Liver (tissue), 9 donors: Measurements from ENCODE around the gene DSCAML1. TPM values are rescaled to one million over a fixed set of nuclear protein-coding genes. Genes with fewer than 3 reads are reported as not detected.

Experiments
- DNase-seq: peaks from one replicate; pipeline ENCODE4 v3.0.0-alpha.2; 2017; ENCODE audit warnings: low spot score
- H3K27ac ChIP-seq, 2 donors: one replicate each; pipeline ENCODE4 v1.7.0; 2013; ENCODE audit warnings: inconsistent platforms in 2 of 2, low read length in 2 of 2, control low read depth in 1 of 2, low read depth in 1 of 2, mild to moderate bottlenecking in 1 of 2
- H3K27me3 ChIP-seq, 4 donors: one replicate each; pipeline versions ENCODE4 v1.6.1 to v1.7.0; 2013; ENCODE audit warnings: low read length in 3 of 4, inconsistent platforms in 1 of 4, mild to moderate bottlenecking in 1 of 4, moderate library complexity in 1 of 4; ENCODE audit not compliant: control insufficient read depth in 4 of 4, insufficient read depth in 4 of 4
- H3K36me3 ChIP-seq, 4 donors: one replicate each; pipeline versions ENCODE4 v1.6.1 to v1.7.0; 2013; ENCODE audit warnings: low read length in 3 of 4, mild to moderate bottlenecking in 3 of 4, low read depth in 1 of 4, moderate library complexity in 1 of 4; ENCODE audit not compliant: control insufficient read depth in 4 of 4, insufficient read depth in 3 of 4
- H3K4me1 ChIP-seq, 4 donors: one replicate each; pipeline versions ENCODE4 v1.6.1 to v1.7.0; 2013; ENCODE audit warnings: low read length in 3 of 4, mild to moderate bottlenecking in 3 of 4, moderate library complexity in 1 of 4; ENCODE audit not compliant: control insufficient read depth in 4 of 4, insufficient read depth in 4 of 4
- H3K4me3 ChIP-seq, 3 donors: one replicate each; pipeline versions ENCODE4 v1.6.1 to v1.7.0; 2013; ENCODE audit warnings: low read length in 3 of 3, control low read depth in 1 of 3, low read depth in 1 of 3, mild to moderate bottlenecking in 1 of 3
- H3K9ac ChIP-seq, 2 donors: one replicate each; pipeline ENCODE4 v1.7.0; 2013; ENCODE audit warnings: low read length in 2 of 2, mild to moderate bottlenecking in 2 of 2, moderate library complexity in 2 of 2, control low read depth in 1 of 2, low read depth in 1 of 2
- H3K9me3 ChIP-seq, 4 donors: one replicate each; pipeline versions ENCODE4 v1.6.1 to v1.7.0; 2013; ENCODE audit warnings: low read length in 3 of 4; ENCODE audit not compliant: control insufficient read depth in 4 of 4
- ATF3 ChIP-seq: IDR thresholded peaks from 2 replicates; pipeline ENCODE4 v1.6.1; 2016; ENCODE audit warnings: antibody characterized with exemption
- CTCF ChIP-seq: fragments of 150-350 bp; IDR thresholded peaks from 2 replicates; pipeline ENCODE4 v1.5.1; 2017; ENCODE audit warnings: improper control_type of control experiment, low read depth, low read length; ENCODE audit not compliant: missing input control
- EGR1 ChIP-seq, 2 donors: IDR thresholded peaks; 2 replicates each; pipeline ENCODE4 v1.6.1; 2016 to 2018; ENCODE audit warnings: antibody characterized with exemption in 2 of 2, low read depth in 2 of 2
- FOXA1 ChIP-seq: IDR thresholded peaks from 2 replicates; pipeline ENCODE4 v1.6.1; 2016; ENCODE audit warnings: antibody characterized with exemption
- FOXA2 ChIP-seq: IDR thresholded peaks from 2 replicates; pipeline ENCODE4 v1.6.1; 2016; ENCODE audit warnings: antibody characterized with exemption
- GABPA ChIP-seq, 2 donors: IDR thresholded peaks in 1 of 2; conservative IDR thresholded peaks in 1 of 2; 2 replicates each; pipeline ENCODE4 v1.6.1; 2016; ENCODE audit warnings: antibody characterized with exemption in 2 of 2, mild to moderate bottlenecking in 1 of 2, moderate library complexity in 1 of 2
- HNF4A ChIP-seq, 2 donors: conservative IDR thresholded peaks; 2 replicates each; pipeline ENCODE4 v1.6.1; 2016; ENCODE audit warnings: antibody characterized with exemption in 2 of 2, mild to moderate bottlenecking in 2 of 2
- JUND ChIP-seq, 2 donors: IDR thresholded peaks; 2 replicates each; pipeline ENCODE4 v1.6.1; 2016; ENCODE audit warnings: antibody characterized with exemption in 2 of 2
- MAX ChIP-seq: IDR thresholded peaks from 2 replicates; pipeline ENCODE4 v1.6.1; 2016; ENCODE audit warnings: antibody characterized with exemption
- NR2F2 ChIP-seq: IDR thresholded peaks from 2 replicates; pipeline ENCODE4 v1.6.1; 2016; ENCODE audit warnings: antibody characterized with exemption
- RAD21 ChIP-seq, 2 donors: IDR thresholded peaks; 2 replicates each; pipeline ENCODE4 v1.6.1; 2016; ENCODE audit warnings: antibody characterized with exemption in 2 of 2, mild to moderate bottlenecking in 2 of 2
- RXRA ChIP-seq, 2 donors: IDR thresholded peaks; 2 replicates each; pipeline ENCODE4 v1.6.1; 2017 to 2018; ENCODE audit warnings: antibody characterized with exemption in 2 of 2, mild to moderate bottlenecking in 1 of 2
- SP1 ChIP-seq: IDR thresholded peaks from 2 replicates; pipeline ENCODE4 v1.6.1; 2018; ENCODE audit warnings: antibody characterized with exemption, mild to moderate bottlenecking
- TAF1 ChIP-seq: conservative IDR thresholded peaks from 2 replicates; pipeline ENCODE4 v1.6.1; 2016; ENCODE audit warnings: antibody characterized with exemption, mild to moderate bottlenecking
- YY1 ChIP-seq: IDR thresholded peaks from 2 replicates; pipeline ENCODE4 v1.6.1; 2016; ENCODE audit warnings: antibody characterized with exemption, mild to moderate bottlenecking
- ZBTB33 ChIP-seq: IDR thresholded peaks from 2 replicates; pipeline ENCODE4 v1.6.1; 2016; ENCODE audit warnings: antibody characterized with exemption
- WGBS: extraction: QIAGEN DNeasy Blood & Tissue Kit; methylation state at CpG from one replicate; pipeline ENCODE4 v1.1.7; 2013; 5-methylcytosine and 5-hydroxymethylcytosine counted together
- polyA plus RNA-seq, 2 donors: library from polyadenylated mRNA; stranded (reverse) in 1 of 2; unstranded in 1 of 2; fragments of 200-250 nt in 1 of 2; fragments of >200 nt in 1 of 2; fragmentation: Nextera tagmentation in 1 of 2; extraction: Ambion mirVana in 1 of 2; gene quantifications; one replicate each; pipeline versions ENCODE4 v1.2.1 to v1.2.3, GENCODE V29; 2013 to 2015
- total RNA-seq, 2 donors: library from RNA; depleted of rRNA; stranded (reverse); fragments of >200 nt; gene quantifications; one replicate each; pipeline ENCODE4 v1.2.3, GENCODE V29; 2014
- TF ChIP-seq, protein P1 (sequence below): IDR thresholded peaks from 2 replicates; pipeline ENCODE4 v1.6.1; 2016; ENCODE audit warnings: antibody characterized with exemption, mild to moderate bottlenecking
- donor health status: healthy.
- donor health status: healthy.
- donor health status: healthy.
- donor health status: healthy.
- donor health status: healthy.

DSCAML1 gene
- total and polyA plus RNA-seq, 4 donors = 0.07 to 0.42 (median 0.20) TPM

DNA sequence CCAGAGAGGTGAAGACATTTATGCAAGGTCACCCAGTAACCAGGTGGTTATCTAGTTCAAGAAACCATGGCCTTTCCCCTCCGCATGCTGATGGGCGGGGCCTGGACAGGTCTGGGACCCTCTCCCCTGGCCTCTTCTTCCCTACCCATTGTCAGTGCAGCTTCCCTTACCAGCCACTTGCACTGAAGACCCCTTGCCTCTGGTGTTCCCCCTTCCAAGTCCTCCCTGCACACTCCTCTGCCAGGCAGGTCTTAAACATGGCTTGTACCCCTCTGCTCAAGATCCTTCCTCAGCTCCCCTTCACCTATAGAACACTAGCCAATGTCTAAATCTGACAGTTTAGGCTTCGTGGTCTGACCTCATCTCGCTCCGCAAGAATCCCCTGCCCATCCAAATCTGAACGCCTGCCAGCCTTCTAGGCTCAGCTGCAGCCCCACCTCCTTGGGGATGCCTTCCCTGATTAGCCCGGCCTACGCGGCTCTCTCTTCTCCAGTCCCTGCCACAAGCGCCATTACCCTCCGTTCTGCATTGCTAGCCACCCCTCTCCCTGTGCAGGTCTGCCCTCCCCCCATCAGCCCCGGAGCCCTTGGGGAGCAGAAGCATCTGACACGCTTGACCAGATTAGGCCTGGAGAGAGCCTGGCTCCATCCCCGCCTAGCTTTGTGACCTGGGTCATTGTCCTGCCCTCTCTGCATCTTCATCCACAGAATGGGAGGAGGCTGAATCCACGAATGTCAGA, 213.8 kb downstream of the DSCAML1 start (continued):
- TF ChIP-seq ZBTB33 (no peak), ATF3 (no peak), CTCF (no peak), NR2F2 (no peak)

GRCh38 chr11:117582433-117582832, 214.6 kb downstream of the DSCAML1 start:
- TF ChIP-seq ZBTB33 = no peak
- no peak for TF ChIP-seq MAX
- TF ChIP-seq FOXA1 = no peak
- TF ChIP-seq EGR1 (IDR thresholded peaks at IDR 0.05; ENCODE audit: low read depth in 2 of 2) = no peak
- TF ChIP-seq YY1 = no peak
- TF ChIP-seq RXRA (IDR thresholded peaks at IDR 0.05) = no peak
- TF ChIP-seq RAD21 (IDR thresholded peaks at IDR 0.05) = no peak
- TF ChIP-seq TAF1 = no peak
- no peak for TF ChIP-seq FOXA2
- Histone ChIP-seq H3K4me1 (no peaks in the 10 kb centered on the region), H3K4me3 (no peak overlapping the region), H3K27me3 (peaks cover 0 to 6% (median 0%) of the 10 kb centered on the region in 4 donors), H3K9ac (no peak overlapping the region), H3K27ac (no peak overlapping the region), H3K36me3 (no peaks in the 10 kb centered on the region), H3K9me3 (no peaks in the 10 kb centered on the region)
- no peak for DNase-seq
- 87% methylated on average over 6 of the region's 6 CpGs for WGBS

- Histone ChIP-seq H3K36me3 (no peaks in the 10 kb centered on the region), H3K4me1 (no peaks in the 10 kb centered on the region), H3K4me3 (no peak overlapping the region), H3K27ac (no peak overlapping the region), H3K9me3 (no peaks in the 10 kb centered on the region), H3K27me3 (peaks cover 0 to 5% (median 0%) of the 10 kb centered on the region in 4 donors), H3K9ac (no peak overlapping the region)
- DNase-seq = no peak
- TF ChIP-seq RXRA (IDR thresholded peaks at IDR 0.05) = no peak
- TF ChIP-seq NR2F2 = no peak
- no peak for TF ChIP-seq SP1
- no peak for TF ChIP-seq FOXA2
- TF ChIP-seq GABPA (IDR thresholded peaks at IDR 0.05 in 1 of 2, conservative IDR thresholded peaks at IDR 0.05 in 1 of 2) = no peak
- no peak for TF ChIP-seq YY1
- TF ChIP-seq TAF1 = no peak
- TF ChIP-seq RAD21 (IDR thresholded peaks at IDR 0.05) = no peak
- TF ChIP-seq FOXA1 = no peak
- no peak for TF ChIP-seq HNF4A (conservative IDR thresholded peaks at IDR 0.05)
- no peak for TF ChIP-seq ATF3
- TF ChIP-seq EGR1 (IDR thresholded peaks at IDR 0.05; ENCODE audit: low read depth in 2 of 2) = no peak
- TF ChIP-seq, protein P1, sequence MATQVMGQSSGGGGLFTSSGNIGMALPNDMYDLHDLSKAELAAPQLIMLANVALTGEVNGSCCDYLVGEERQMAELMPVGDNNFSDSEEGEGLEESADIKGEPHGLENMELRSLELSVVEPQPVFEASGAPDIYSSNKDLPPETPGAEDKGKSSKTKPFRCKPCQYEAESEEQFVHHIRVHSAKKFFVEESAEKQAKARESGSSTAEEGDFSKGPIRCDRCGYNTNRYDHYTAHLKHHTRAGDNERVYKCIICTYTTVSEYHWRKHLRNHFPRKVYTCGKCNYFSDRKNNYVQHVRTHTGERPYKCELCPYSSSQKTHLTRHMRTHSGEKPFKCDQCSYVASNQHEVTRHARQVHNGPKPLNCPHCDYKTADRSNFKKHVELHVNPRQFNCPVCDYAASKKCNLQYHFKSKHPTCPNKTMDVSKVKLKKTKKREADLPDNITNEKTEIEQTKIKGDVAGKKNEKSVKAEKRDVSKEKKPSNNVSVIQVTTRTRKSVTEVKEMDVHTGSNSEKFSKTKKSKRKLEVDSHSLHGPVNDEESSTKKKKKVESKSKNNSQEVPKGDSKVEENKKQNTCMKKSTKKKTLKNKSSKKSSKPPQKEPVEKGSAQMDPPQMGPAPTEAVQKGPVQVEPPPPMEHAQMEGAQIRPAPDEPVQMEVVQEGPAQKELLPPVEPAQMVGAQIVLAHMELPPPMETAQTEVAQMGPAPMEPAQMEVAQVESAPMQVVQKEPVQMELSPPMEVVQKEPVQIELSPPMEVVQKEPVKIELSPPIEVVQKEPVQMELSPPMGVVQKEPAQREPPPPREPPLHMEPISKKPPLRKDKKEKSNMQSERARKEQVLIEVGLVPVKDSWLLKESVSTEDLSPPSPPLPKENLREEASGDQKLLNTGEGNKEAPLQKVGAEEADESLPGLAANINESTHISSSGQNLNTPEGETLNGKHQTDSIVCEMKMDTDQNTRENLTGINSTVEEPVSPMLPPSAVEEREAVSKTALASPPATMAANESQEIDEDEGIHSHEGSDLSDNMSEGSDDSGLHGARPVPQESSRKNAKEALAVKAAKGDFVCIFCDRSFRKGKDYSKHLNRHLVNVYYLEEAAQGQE = no peak
- no peak for TF ChIP-seq JUND (IDR thresholded peaks at IDR 0.05)
- TF ChIP-seq MAX = no peak
- WGBS = 80% methylated on average over 6 of the region's 6 CpGs
These were observed 216.2 kb downstream of the DSCAML1 start for GRCh38 chr11:117580866-117581265.
